Keratinocyte (primary cell): ENCODE results near the gene SEPTIN5. TPM values are rescaled to one million over a fixed set of nuclear protein-coding genes. Genes with fewer than 3 reads are reported as not detected.
"Not testable (repeated sequence)": the region's sequence is repeated elsewhere in the genome, so short reads cannot be mapped to it uniquely, and the experiment has no call there.

Source experiments
- DNase-seq: peaks from one replicate; pipeline ENCODE4 v3.0.0-alpha.2; 2011; ENCODE audit warnings: low read depth, missing footprints, low spot score
- FAIRE-seq: peaks from 2 replicates; lab custom pipeline; 2011; peaks lifted over from hg19 to GRCh38; lab: Jason Lieb, UNC
- H2AFZ ChIP-seq: 2 replicates; pipeline ENCODE4 v1.6.0; 2012; ENCODE audit warnings: low read length, control low read depth, inconsistent platforms; ENCODE audit not compliant: control insufficient read depth
- H3K27ac ChIP-seq: 2 replicates; pipeline ENCODE4 v1.5.1; 2011; ENCODE audit warnings: low read length; ENCODE audit not compliant: control insufficient read depth, insufficient read depth
- H3K27me3 ChIP-seq: 3 replicates; pipeline ENCODE4 v1.6.0; 2011; ENCODE audit warnings: low read length; ENCODE audit not compliant: control insufficient read depth, insufficient read depth; ENCODE audit errors: extremely low read depth
- H3K36me3 ChIP-seq, 2 experiments: 2 replicates in 1 of 2; 3 replicates in 1 of 2; pipeline ENCODE4 v1.5.1; 2011; ENCODE audit warnings: low read length in 2 of 2, mild to moderate bottlenecking in 1 of 2; ENCODE audit not compliant: control insufficient read depth in 2 of 2, insufficient read depth in 2 of 2; ENCODE audit errors: extremely low read depth in 1 of 2
- H3K4me1 ChIP-seq: 3 replicates; pipeline ENCODE4 v1.5.1; 2011; ENCODE audit warnings: low read length; ENCODE audit not compliant: control insufficient read depth, insufficient read depth; ENCODE audit errors: extremely low read depth
- H3K4me2 ChIP-seq: 3 replicates; pipeline ENCODE4 v1.6.0; 2011; ENCODE audit warnings: low read depth, low read length; ENCODE audit not compliant: control insufficient read depth, insufficient read depth; ENCODE audit errors: extremely low read depth
- H3K4me3 ChIP-seq, 3 experiments: fragments of 200-600 bp in 1 of 3; sonication (generic) in 1 of 3; 2 replicates in 2 of 3; 3 replicates in 1 of 3; pipeline ENCODE4 v1.5.1; 2011 to 2016; ENCODE audit warnings: low read length in 3 of 3, mild to moderate bottlenecking in 3 of 3, control low read depth in 2 of 3, inconsistent platforms in 1 of 3, low read depth in 1 of 3, mixed read lengths in 1 of 3, mixed run types in 1 of 3, moderate library complexity in 1 of 3; ENCODE audit not compliant: control insufficient read depth in 2 of 3, insufficient read depth in 2 of 3; ENCODE audit errors: extremely low read depth in 1 of 3
- H3K79me2 ChIP-seq: 2 replicates; pipeline ENCODE4 v1.6.0; 2012; ENCODE audit warnings: low read length; ENCODE audit not compliant: control insufficient read depth, insufficient read depth
- H3K9ac ChIP-seq: 3 replicates; pipeline ENCODE4 v1.6.0; 2011; ENCODE audit warnings: low read length; ENCODE audit not compliant: control insufficient read depth, insufficient read depth; ENCODE audit errors: extremely low read depth
- H3K9me1 ChIP-seq: 3 replicates; pipeline ENCODE4 v1.6.0; 2011; ENCODE audit warnings: low read length; ENCODE audit not compliant: control insufficient read depth, insufficient read depth; ENCODE audit errors: extremely low read depth
- H3K9me3 ChIP-seq: 2 replicates; pipeline ENCODE4 v1.5.1; 2012; ENCODE audit warnings: low read depth, low read length; ENCODE audit not compliant: control insufficient read depth
- H4K20me1 ChIP-seq: 3 replicates; pipeline ENCODE4 v1.6.0; 2011; ENCODE audit warnings: low read length; ENCODE audit not compliant: control insufficient read depth, insufficient read depth; ENCODE audit errors: extremely low read depth
- CTCF ChIP-seq, 3 experiments: IDR thresholded peaks in 1 of 3; conservative IDR thresholded peaks in 1 of 3; optimal IDR thresholded peaks in 1 of 3; 2 replicates in 2 of 3; 3 replicates in 1 of 3; pipeline versions ENCODE3 to v1.5.1; 2011; ENCODE audit warnings: low read length in 3 of 3, mild to moderate bottlenecking in 3 of 3, moderate library complexity in 2 of 3, control low read depth in 1 of 3, inconsistent platforms in 1 of 3; ENCODE audit not compliant: insufficient read depth in 2 of 3; ENCODE audit errors: extremely low read depth in 1 of 3
- EZH2 ChIP-seq: IDR thresholded peaks from one replicate; pipeline ENCODE4 v1.6.1; 2012; ENCODE audit warnings: inconsistent platforms, mild to moderate bottlenecking, low read length, moderate library complexity
- dilution Hi-C: fragments of 300-500 bp; cut with MboI; formaldehyde crosslinking; loops from one replicate; pipeline ENCODE4 v1.7.0; 2020; ENCODE audit warnings: low sequenced_read_pairs; ENCODE audit not compliant: extremely low pct_ligation_motif_present
- polyA plus RNA-seq, 5 experiments: library from polyadenylated mRNA; depleted of rRNA in 3 of 5; stranded (reverse) in 3 of 5; stranded (forward) in 1 of 5; unstranded in 1 of 5; fragments of >200 nt; gene quantifications; 1 replicate in 1 of 5; 2 replicates in 3 of 5; 3 replicates in 1 of 5; pipeline versions ENCODE4 v1.2.1 to v1.2.3, GENCODE V29; 2011 to 2012; ENCODE audit warnings: missing spikeins in 2 of 5, low read depth in 1 of 5, low replicate concordance in 1 of 5

The SEPTIN5 gene
- polyA plus RNA-seq, 1 donor (not counting 4 experiments of a cell fraction or from before 2014, with no cell fraction given), result 2.2 TPM

DNA sequence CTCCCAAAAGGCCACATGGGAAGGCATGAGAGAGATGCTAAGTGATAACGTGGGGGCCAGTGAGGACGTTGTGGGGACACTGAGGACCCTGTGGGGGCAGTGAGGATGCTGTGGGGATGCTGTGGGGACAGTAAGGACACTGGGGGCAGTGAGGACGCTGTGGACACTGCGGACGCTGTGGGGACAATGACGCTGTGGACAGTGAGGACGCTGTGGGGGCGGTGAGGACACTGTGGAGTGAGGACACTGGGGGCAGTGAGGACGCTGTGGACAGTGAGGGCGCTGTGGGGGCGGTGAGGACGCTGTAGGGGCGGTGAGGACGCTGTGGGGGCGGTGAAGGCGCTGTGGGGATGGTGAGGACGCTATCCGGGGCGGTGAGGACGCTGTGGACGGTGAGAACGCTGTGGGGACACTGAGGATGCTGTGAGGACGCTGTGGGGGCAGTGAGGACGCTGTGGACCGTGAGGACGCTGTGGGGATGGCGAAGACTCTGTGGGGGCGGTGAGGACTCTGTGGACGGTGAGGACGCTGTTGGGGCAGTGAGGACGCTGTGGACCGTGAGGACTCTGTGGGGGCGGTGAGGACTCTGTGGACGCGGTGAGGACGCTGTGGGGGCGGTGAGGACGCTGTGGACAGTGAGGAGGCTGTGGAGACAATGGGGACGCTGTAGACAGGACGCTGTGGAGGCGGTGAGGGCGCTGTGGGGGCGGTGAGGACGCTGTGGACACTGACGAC lies 10.8 kb downstream of the SEPTIN5 start:
- dilution Hi-C loops, result no loop called here
- Histone ChIP-seq H3K9me1 (no peaks in the 10 kb centered on the region), H2AFZ (no peak overlapping the region), H3K79me2 (no peaks in the 10 kb centered on the region), H3K4me3 (no peak overlapping the region), H3K9me3 (no peaks in the 10 kb centered on the region), H3K27me3 (peaks cover 37% of the 10 kb centered on the region), H3K4me1 (no peaks in the 10 kb centered on the region), H3K4me2 (no peak overlapping the region), H3K9ac (no peak overlapping the region), H3K27ac (no peak overlapping the region), H4K20me1 (no peaks in the 10 kb centered on the region), H3K36me3 (no peaks in the 10 kb centered on the region)
- FAIRE-seq (no peak), DNase-seq (no peak)
- TF ChIP-seq CTCF (optimal IDR thresholded peaks at IDR 0.05 in 1 of 3, IDR thresholded peaks at IDR 0.05 in 1 of 3, conservative IDR thresholded peaks at IDR 0.05 in 1 of 3; ENCODE audit: extremely low read depth in 1 of 3, insufficient read depth in 2 of 3, low read length in 3 of 3), result no peak
- no peak for TF ChIP-seq EZH2

DNA sequence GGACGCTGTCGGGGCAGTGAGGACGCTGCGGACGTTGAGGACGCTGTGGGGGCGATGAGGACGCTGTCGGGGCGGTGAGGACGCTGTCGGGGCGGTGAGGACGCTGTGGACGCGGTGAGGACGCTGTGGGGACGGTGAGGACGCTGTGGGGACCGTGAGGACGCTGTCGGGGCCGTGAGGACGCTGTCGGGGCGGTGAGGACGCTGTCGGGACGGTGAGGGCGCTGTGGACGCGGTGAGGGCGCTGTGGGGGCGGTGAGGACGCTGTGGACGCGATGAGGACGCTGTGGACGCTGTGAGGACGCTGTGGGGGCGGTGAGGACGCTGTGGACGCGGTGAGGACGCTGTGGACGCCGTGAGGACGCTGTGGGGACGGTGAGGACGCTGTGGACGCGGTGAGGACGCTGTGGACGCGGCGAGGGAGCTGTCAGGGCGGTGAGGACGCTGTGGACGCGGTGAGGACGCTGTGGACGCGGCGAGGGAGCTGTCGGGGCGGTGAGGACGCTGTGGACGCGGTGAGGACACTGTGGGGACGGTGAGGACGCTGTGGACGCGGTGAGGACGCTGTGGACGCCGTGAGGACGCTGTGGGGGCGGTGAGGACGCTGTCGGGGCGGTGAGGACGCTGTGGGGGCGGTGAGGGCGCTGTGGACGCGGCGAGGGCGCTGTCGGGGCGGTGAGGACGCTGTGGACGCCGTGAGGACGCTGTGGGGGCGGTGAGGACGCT lies 11.9 kb downstream of the SEPTIN5 start:
- H3K4me3 ChIP-seq, dilution Hi-C loops, H3K27ac ChIP-seq, H2AFZ ChIP-seq, H3K4me2 ChIP-seq, H3K36me3 ChIP-seq, H4K20me1 ChIP-seq, DNase-seq, FAIRE-seq, H3K4me1 ChIP-seq, H3K9ac ChIP-seq, H3K9me1 ChIP-seq, H3K9me3 ChIP-seq, H3K79me2 ChIP-seq: not testable (repeated sequence)
- H3K27me3 ChIP-seq, result peaks cover 29% of the 10 kb centered on the region
